Upper lobe of right lung (tissue), 1 donor: ENCODE measurements around the gene TTN. TPM values are rescaled to one million over a fixed set of nuclear protein-coding genes. Genes with fewer than 3 reads are reported as not detected.

Experiments
- ATAC-seq: fragments of 200-7000 bp; cut with Tn5 transposase; one replicate; pipeline ENCODE4 v1.9.1; 2020; ENCODE audit warnings: mild to moderate bottlenecking, moderate library complexity
- DNase-seq: peaks from one replicate; pipeline ENCODE4 v3.0.0-alpha.2; 2020
- H3K27ac ChIP-seq: fragments of 200-600 bp; one replicate; pipeline ENCODE4 v1.8.0; 2022
- H3K27me3 ChIP-seq: fragments of 200-600 bp; one replicate; pipeline ENCODE4 v1.8.0; 2022; ENCODE audit warnings: mild to moderate bottlenecking
- H3K36me3 ChIP-seq: fragments of 200-600 bp; one replicate; pipeline ENCODE4 v1.8.0; 2022
- H3K4me1 ChIP-seq: fragments of 200-600 bp; one replicate; pipeline ENCODE4 v1.8.0; 2022
- H3K4me3 ChIP-seq: fragments of 200-600 bp; one replicate; pipeline ENCODE4 v1.8.0; 2022; ENCODE audit warnings: mild to moderate bottlenecking
- H3K9me3 ChIP-seq: fragments of 200-600 bp; one replicate; pipeline ENCODE4 v1.8.0; 2022
- CTCF ChIP-seq: fragments of 200-600 bp; IDR thresholded peaks from one replicate; pipeline ENCODE4 v1.8.0; 2022; ENCODE audit warnings: antibody characterized with exemption
- intact Hi-C: fragments of 100-400 bp; cut with DNase I; formaldehyde crosslinking; loops from one replicate; pipeline ENCODE4 v1.11.0; 2022
- total RNA-seq: library from RNA; stranded (reverse); fragmentation: NEBNext Ultra II Directional; extraction: Animal tissue kit (Norgen Biotek cat#: 25700); gene quantifications from one replicate; pipeline ENCODE4 v1.2.1, GENCODE V29; 2021
- donor health status: DM: no; HTN: yes; CAD: no; lungs with severe emphysema.

Gene TTN
- total RNA-seq, 1 donor from 2014 or later, result 19.6 TPM

- no peak for ATAC-seq
- intact Hi-C loops, result no loop called here
These were observed 283.6 kb downstream of the TTN start for GRCh38 chr2:178523596-178524134.

DNA sequence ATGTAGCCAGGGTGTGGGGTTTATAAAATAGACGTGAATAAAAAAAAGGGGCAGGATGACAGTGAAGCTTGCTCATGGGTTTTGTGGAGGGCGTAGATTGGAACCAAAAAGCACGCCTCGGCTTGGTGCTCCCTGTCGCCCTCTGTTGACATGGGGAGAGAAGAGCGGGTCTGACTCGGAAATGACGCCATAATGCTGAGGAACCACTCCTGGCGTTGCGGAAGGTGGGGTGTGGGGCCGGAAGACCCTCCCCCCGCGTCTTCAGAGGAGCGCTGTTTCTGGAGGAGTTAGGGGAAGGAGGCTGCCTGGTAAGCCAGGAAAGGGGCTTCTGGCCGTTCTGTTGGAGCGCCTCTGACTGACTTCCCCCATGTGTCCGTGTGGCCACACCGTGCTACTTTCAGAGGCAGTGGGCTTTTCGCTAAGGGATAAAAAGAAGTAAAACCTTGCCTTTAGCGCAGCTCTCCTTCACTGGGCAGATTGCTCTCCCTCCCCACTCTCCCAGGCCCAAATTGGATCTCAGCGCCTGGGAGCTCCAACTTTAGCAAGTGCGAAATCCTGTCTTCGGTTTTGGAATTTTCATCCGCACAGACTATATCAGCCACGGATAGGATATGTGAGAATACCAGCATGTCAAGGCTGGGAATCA, 284.1 kb downstream of the TTN start:
- H3K27me3 ChIP-seq, result no peaks in the 10 kb centered on the region
- TF ChIP-seq CTCF, result peak; percentile 79
- peaks cover 10% of the 10 kb centered on the region for H3K36me3 ChIP-seq
- peak overlapping the region; percentile 82 for H3K27ac ChIP-seq
- H3K9me3 ChIP-seq, result no peaks in the 10 kb centered on the region
- intact Hi-C loops, result no loop called here
- H3K4me1 ChIP-seq, result peaks cover 6% of the 10 kb centered on the region
- peak overlapping the region; percentile 76 for H3K4me3 ChIP-seq
- peak; percentile 91 for DNase-seq
- ATAC-seq, result peak; percentile 100

More at GRCh38 chr2:178523596-178524134, 283.6 kb downstream of the TTN start:
- peak overlapping the region; percentile 76 for H3K4me3 ChIP-seq
- DNase-seq, result no peak
- H3K9me3 ChIP-seq, result no peaks in the 10 kb centered on the region
- peaks cover 6% of the 10 kb centered on the region for H3K4me1 ChIP-seq
- peaks cover 5% of the 10 kb centered on the region for H3K36me3 ChIP-seq
- peak overlapping the region; percentile 82 for H3K27ac ChIP-seq
- H3K27me3 ChIP-seq, result no peaks in the 10 kb centered on the region
- no peak for TF ChIP-seq CTCF

DNA sequence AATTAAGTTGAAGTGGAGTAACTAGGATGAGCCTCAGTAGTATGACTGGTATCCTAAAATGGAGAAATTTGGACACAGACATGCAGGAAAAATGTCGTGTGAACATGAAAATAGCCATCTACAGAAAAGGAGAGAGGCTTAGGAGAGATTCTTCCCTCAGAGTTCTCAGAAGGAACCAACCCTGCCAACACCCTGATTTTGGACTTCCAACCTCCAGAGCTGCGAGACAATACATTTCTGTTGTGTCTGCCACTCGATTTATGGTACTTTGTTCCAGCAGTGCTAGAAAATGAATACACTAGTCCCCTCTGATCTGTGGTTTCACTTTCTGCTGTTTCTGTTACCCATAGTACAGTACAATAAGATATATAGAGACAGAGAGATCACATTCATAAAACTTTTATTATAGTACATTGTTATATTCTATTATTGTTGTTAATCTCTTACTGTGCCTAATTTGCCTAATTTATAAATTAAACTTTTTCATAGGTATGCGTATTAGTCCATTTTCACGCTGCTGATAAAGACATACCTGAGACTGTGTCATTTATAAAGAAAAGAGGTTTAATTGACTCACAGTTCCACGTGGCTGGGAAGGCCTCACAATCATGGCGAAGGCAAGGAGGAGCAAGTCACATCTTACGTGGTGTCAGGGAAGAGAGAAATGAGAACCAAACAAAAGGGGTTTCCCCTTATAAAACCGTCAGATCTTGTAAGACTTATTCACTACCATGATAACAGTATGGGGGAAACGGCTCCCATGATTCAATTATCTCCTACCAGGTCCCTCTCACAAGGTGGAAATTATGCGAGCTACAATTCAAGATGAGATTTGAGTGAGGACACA, 285.7 kb downstream of the TTN start:
- intact Hi-C loops, result no loop called here
- Histone ChIP-seq H3K4me1 (peaks cover 6% of the 10 kb centered on the region), H3K27ac (no peak overlapping the region), H3K27me3 (no peaks in the 10 kb centered on the region), H3K4me3 (no peak overlapping the region), H3K9me3 (no peaks in the 10 kb centered on the region), H3K36me3 (peaks cover 5% of the 10 kb centered on the region)
- TF ChIP-seq CTCF, result no peak
- DNase-seq, result no peak
- no peak for ATAC-seq

GRCh38 chr2:178517496-178517895, 289.7 kb downstream of the TTN start:
- no peak for ATAC-seq
- Histone ChIP-seq H3K27ac (no peak overlapping the region), H3K9me3 (no peaks in the 10 kb centered on the region), H3K4me3 (no peak overlapping the region), H3K36me3 (peaks cover 5% of the 10 kb centered on the region), H3K27me3 (no peaks in the 10 kb centered on the region), H3K4me1 (no peaks in the 10 kb centered on the region)
- no peak for TF ChIP-seq CTCF
- no peak for DNase-seq
- intact Hi-C loops, result no loop called here

DNA sequence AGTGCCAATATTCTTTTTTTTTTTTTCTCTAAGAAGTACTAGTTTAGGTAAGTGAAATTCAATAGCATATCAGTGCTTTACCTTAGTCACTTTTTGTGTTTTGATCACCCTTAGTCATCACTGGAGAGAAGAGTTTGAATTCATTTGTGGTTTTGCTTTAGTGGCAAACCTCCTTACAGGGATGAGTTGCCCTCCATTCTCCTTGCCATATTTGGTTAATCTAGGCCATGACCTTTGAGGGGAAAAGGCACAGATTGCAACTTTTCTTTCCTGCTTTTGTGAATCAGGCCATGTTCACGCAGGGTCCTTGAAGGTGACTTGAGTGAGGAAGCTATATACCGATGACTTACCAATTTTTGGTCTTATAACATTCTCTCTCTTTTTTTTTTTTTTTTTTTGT, 292.6 kb downstream of the TTN start:
- no peak for ATAC-seq
- H3K36me3 ChIP-seq, result peaks cover 11% of the 10 kb centered on the region
- intact Hi-C loops, result no loop called here
- no peak overlapping the region for H3K4me3 ChIP-seq
- no peak for TF ChIP-seq CTCF
- no peak overlapping the region for H3K27ac ChIP-seq
- H3K4me1 ChIP-seq, result no peaks in the 10 kb centered on the region
- H3K9me3 ChIP-seq, result no peaks in the 10 kb centered on the region
- DNase-seq, result no peak
- H3K27me3 ChIP-seq, result no peaks in the 10 kb centered on the region
